Cardiac muscle cell (in vitro differentiated cells and primary cell): ENCODE measurements around the gene KRTAP12-1. TPM values are rescaled to one million over a fixed set of nuclear protein-coding genes. Genes with fewer than 3 reads are reported as not detected.

Experiments used
- DNase-seq, 2 donors: peaks; one replicate each; pipeline versions ENCODE4 v3.0.0 to v3.0.0-alpha.2; 2010 to 2017; ENCODE audit warnings: low read depth in 1 of 2, low spot score in 1 of 2
- H3K27ac ChIP-seq: fragments of 200-600 bp; sonication (generic); 2 replicates; pipeline ENCODE4 v1.5.1; 2016
- H3K27me3 ChIP-seq: fragments of 200-600 bp; sonication (generic); 2 replicates; pipeline ENCODE4 v1.6.0; 2016; ENCODE audit warnings: control low read depth
- H3K36me3 ChIP-seq: fragments of 200-600 bp; sonication (generic); 2 replicates; pipeline ENCODE4 v1.5.1; 2016; ENCODE audit warnings: control low read depth
- H3K4me1 ChIP-seq: fragments of 200-600 bp; sonication (generic); 2 replicates; pipeline ENCODE4 v1.8.1; 2017; ENCODE audit warnings: low read depth, mild to moderate bottlenecking, mixed run types
- H3K4me3 ChIP-seq: fragments of 200-600 bp; sonication (generic); 2 replicates; pipeline ENCODE4 v1.5.1; 2016; ENCODE audit warnings: mild to moderate bottlenecking
- H3K9me3 ChIP-seq: fragments of 200-600 bp; sonication (generic); 2 replicates; pipeline ENCODE4 v1.5.1; 2017; ENCODE audit warnings: low read depth, mild to moderate bottlenecking, control low read depth
- polyA plus RNA-seq: library from polyadenylated mRNA; unstranded; fragments of >200 nt; fragmentation: Nextera tagmentation; extraction: Ambion mirVana; gene quantifications from 2 replicates; pipeline ENCODE4 v1.2.1, GENCODE V29; 2016
- total RNA-seq: library from RNA; depleted of rRNA; stranded (reverse); fragments of >200 nt; gene quantifications from 2 replicates; pipeline ENCODE4 v1.2.3, GENCODE V29; 2016
- TF ChIP-seq, protein P1 (sequence below): IDR thresholded peaks from 2 replicates; pipeline ENCODE4 v1.5.1; 2012; ENCODE audit warnings: low read depth, mild to moderate bottlenecking, low read length

KRTAP12-1 gene
- total and polyA plus RNA-seq, 2 experiments from 2014 or later, result not detected

DNA sequence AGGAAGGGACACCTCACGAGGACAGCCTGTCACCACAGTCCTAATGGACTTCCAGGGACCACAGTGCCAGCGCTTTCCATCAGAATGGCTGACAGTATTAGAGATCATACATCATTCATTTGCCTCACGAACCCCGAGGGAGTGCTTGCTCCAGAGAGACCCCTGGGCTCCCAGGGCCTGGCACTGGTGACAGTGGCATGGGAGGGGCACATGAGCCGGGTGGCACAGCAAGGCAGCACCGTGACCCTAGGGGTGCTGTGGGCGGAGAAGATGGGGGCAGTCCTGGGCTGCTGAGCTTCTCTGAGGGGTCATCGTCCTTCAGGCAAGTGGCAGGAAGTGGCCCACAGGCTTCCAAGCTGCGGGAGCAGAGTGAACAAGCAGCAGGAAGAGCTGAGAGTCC is 45.8 kb upstream of the KRTAP12-1 start:
- H3K9me3 ChIP-seq, result no peaks in the 10 kb centered on the region
- TF ChIP-seq, protein P1, sequence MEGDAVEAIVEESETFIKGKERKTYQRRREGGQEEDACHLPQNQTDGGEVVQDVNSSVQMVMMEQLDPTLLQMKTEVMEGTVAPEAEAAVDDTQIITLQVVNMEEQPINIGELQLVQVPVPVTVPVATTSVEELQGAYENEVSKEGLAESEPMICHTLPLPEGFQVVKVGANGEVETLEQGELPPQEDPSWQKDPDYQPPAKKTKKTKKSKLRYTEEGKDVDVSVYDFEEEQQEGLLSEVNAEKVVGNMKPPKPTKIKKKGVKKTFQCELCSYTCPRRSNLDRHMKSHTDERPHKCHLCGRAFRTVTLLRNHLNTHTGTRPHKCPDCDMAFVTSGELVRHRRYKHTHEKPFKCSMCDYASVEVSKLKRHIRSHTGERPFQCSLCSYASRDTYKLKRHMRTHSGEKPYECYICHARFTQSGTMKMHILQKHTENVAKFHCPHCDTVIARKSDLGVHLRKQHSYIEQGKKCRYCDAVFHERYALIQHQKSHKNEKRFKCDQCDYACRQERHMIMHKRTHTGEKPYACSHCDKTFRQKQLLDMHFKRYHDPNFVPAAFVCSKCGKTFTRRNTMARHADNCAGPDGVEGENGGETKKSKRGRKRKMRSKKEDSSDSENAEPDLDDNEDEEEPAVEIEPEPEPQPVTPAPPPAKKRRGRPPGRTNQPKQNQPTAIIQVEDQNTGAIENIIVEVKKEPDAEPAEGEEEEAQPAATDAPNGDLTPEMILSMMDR, result no peak
- DNase-seq, result no peak
- no peak overlapping the region for H3K27ac ChIP-seq
- peaks cover 7% of the 10 kb centered on the region for H3K27me3 ChIP-seq
- no peak overlapping the region for H3K4me3 ChIP-seq
- no peaks in the 10 kb centered on the region for H3K4me1 ChIP-seq
- H3K36me3 ChIP-seq, result no peaks in the 10 kb centered on the region

DNA sequence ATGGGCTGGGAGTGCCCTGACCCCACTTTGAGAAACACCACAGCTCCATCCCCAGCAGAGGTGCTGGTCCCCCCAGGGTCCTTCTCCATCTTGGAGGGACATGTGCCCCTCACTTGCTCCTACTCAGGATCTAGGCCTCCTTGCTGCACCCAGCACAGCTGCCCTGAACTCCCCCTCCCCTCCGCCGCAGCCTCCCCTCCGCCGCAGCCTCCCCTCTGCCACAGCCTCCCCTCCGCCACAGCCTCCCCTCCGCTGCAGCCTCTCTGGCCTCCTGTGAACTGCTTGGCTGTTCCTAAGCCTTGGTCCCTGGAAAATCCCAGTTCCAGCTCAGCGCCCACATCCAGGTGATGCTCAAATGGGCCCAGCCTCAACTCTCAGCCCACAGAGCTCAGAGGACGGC is 45.4 kb upstream of the KRTAP12-1 start:
- no peak overlapping the region for H3K4me3 ChIP-seq
- H3K9me3 ChIP-seq, result no peaks in the 10 kb centered on the region
- no peaks in the 10 kb centered on the region for H3K4me1 ChIP-seq
- peaks cover 7% of the 10 kb centered on the region for H3K27me3 ChIP-seq
- H3K27ac ChIP-seq, result no peak overlapping the region
- no peaks in the 10 kb centered on the region for H3K36me3 ChIP-seq
- no peak for DNase-seq
- TF ChIP-seq, protein P1, result no peak

DNA sequence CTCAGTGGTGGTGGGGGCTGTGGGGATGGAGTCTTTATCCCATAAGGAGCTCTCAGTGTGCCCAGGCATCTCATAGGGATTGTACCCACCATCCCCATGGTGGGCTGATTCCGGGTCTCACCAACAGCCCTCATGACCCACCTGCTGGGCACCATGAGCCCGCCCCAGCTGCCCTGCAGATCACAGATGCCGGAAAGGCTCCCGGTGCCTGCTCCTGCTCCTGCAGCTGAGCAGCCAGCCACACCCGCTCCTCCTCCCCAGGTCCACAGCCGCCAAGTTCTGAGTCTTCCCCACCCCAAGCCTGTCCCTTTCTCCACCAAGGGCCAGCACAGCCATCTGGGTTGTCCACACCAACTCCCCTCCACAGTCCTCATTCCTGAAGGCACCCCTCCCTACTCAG is 44.9 kb upstream of the KRTAP12-1 start:
- H3K4me3 ChIP-seq, result no peak overlapping the region
- peaks cover 7% of the 10 kb centered on the region for H3K27me3 ChIP-seq
- H3K9me3 ChIP-seq, result no peaks in the 10 kb centered on the region
- H3K4me1 ChIP-seq, result no peaks in the 10 kb centered on the region
- H3K36me3 ChIP-seq, result no peaks in the 10 kb centered on the region
- DNase-seq, result no peak
- TF ChIP-seq, protein P1, result no peak
- H3K27ac ChIP-seq, result no peak overlapping the region

DNA sequence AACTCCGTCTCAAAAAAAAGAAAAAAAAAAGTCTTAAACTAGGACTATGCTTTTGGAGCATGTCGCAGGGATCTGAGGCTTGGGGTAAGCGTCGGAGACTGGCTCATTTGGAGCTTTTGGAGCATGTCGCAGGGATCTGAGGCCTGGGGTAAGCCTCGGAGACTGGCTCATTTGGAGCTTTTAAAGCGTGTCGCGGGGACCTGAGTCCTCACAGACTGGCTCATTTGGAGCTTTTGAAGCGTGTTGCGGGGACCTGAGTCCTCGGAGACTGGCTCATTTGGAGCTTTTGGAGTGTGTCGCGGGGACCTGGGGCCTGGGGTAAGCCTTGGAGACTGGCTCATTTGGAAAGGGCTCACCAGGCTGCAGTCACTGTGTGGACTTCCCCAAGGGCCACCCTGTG is 43.0 kb upstream of the KRTAP12-1 start:
- H3K4me1 ChIP-seq, result peaks cover 1% of the 10 kb centered on the region
- H3K36me3 ChIP-seq, result no peaks in the 10 kb centered on the region
- no peak overlapping the region for H3K27ac ChIP-seq
- TF ChIP-seq, protein P1, result no peak
- no peak overlapping the region for H3K4me3 ChIP-seq
- DNase-seq, result no peak
- H3K27me3 ChIP-seq, result peaks cover 7% of the 10 kb centered on the region
- H3K9me3 ChIP-seq, result no peaks in the 10 kb centered on the region

DNA sequence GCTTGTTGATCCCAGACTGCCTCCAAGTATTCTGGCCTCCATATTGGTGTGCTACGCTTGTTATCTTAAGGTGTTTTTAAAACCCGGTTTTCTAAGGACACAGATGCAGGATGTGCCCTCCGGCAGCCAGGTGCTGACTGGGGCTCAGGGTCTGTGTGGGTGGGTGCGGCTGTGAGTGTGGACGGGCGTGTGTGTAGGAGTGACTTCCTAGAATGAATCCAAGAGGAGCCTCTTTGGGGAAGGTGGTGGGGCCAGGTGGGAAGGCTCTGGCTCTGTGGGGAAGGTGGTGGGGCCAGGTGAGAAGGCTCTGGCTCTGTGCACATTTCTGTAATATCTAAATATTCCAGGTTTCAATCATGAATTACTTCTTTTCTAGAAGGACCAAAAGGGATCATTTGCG is 42.2 kb upstream of the KRTAP12-1 start:
- Histone ChIP-seq H3K9me3 (no peaks in the 10 kb centered on the region), H3K4me3 (no peak overlapping the region), H3K27me3 (peaks cover 7% of the 10 kb centered on the region), H3K4me1 (peaks cover 5% of the 10 kb centered on the region), H3K27ac (no peak overlapping the region), H3K36me3 (no peaks in the 10 kb centered on the region)
- TF ChIP-seq, protein P1, result no peak
- no peak for DNase-seq
